ENCODE data around the gene RREB1. TPM values are rescaled to one million over a fixed set of nuclear protein-coding genes. Genes with fewer than 3 reads are reported as not detected.

RREB1 gene
- total and polyA plus RNA-seq, 2 of the 4 experiments (the other 2 are of a cell fraction), result 8.4 to 14.5 TPM

DNA sequence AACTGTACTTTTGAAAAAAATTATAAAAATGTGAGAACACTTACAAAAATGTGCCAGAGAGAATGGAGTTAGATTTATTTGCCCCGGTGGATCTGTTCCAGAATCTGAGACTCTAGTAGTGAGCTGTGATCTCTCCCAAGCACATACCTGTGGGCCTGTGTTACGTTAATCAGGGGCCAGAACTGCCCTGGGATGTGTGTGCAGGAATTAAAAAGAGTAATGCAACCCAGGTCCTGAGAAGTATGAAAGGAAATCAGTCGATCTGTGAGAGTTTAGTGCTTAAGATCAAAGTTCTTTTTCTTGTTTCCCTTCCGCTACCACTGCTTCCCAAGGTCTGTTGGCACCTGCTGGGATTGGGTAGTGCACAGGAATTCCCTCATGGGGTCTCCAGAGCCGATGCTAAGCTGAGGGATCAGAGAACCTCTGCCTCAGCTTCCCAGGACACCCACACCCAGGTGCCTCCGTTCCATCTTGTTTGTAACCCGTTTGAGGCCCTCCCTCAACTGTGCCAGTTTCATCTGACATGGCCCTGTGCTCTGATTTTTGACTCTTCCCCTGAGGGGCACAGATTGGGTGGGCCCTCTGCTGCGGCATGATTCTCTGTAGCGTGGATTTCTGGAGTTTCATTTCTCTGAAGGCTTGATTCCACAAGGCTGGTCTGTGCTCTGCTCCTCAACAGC, 87.7 kb downstream of the RREB1 start:
- Histone ChIP-seq H2BK15ac (ENCODE audit: low read depth, low read length) (no peak overlapping the region), H3K9ac (ENCODE audit: low read depth, low read length) (no peak overlapping the region), H2AFZ (replicated peaks; ENCODE audit: low read length, poor library complexity) (no peak overlapping the region), H3K4me1 (ENCODE audit: control insufficient read depth, insufficient read depth, low read length) (no peaks in the 10 kb centered on the region), H3K9me1 (ENCODE audit: insufficient read depth, low read length) (peaks cover 8% of the 10 kb centered on the region), H3K56ac (ENCODE audit: extremely low read depth, insufficient read depth, low read length) (no peak overlapping the region), H3K4me3 (ENCODE audit: insufficient read depth, low read depth, low read length) (no peak overlapping the region), H3K79me1 (ENCODE audit: low read depth in 1 of 2, low read length in 2 of 2) (peaks cover 15 to 49% of the 10 kb centered on the region in 2 experiments), H4K8ac (ENCODE audit: low read depth in 2 of 2, low read length in 2 of 2) (0 out of 4 replicates have a peak overlapping the region, but pooled peaks of 1 of the 2 experiments have one; percentile 13), H2BK120ac (ENCODE audit: low read depth, low read length) (no peak overlapping the region), H3K4ac (ENCODE audit: low read depth, low read length) (no peak overlapping the region), H2BK5ac (ENCODE audit: low read depth, low read length, poor library complexity, severe bottlenecking) (no peak overlapping the region), H3K27me3 (ENCODE audit: control insufficient read depth, insufficient read depth, low read length) (no peaks in the 10 kb centered on the region), H3K27ac (ENCODE audit: insufficient read depth, low read length) (no peak overlapping the region), H3K9me3 (ENCODE audit: control insufficient read depth, insufficient read depth, low read length) (no peaks in the 10 kb centered on the region), H2AK5ac (ENCODE audit: low read depth, low read length) (no peak overlapping the region), H3K4me2 (ENCODE audit: low read depth, low read length) (no peak overlapping the region), H3K36me3 (ENCODE audit: control insufficient read depth, insufficient read depth, low read length) (peaks cover 23% of the 10 kb centered on the region), H3K23ac (ENCODE audit: low read depth, low read length) (no peak overlapping the region; the same call in 1 of the 2 replicates), H3K18ac (ENCODE audit: low read depth, low read length) (no peak overlapping the region), H4K91ac (ENCODE audit: insufficient read depth, low read depth, low read length) (no peak overlapping the region), H4K5ac (ENCODE audit: low read depth, low read length) (no peak overlapping the region), H4K20me1 (ENCODE audit: insufficient read depth, low read length) (0 out of 2 replicates have a peak, but pooled peaks cover 6% of the 10 kb centered on the region), H2BK20ac (ENCODE audit: low read depth, low read length) (no peak overlapping the region), H3K14ac (replicated peaks; ENCODE audit: low read depth, low read length) (no peak overlapping the region), H2AK9ac (replicated peaks; ENCODE audit: low read depth, low read length, poor library complexity) (peak overlapping the region; percentile 9)
- BruUV-seq (replicated peaks), result no TSS peak
- dilution Hi-C loops (cut with HindIII; ENCODE audit: low sequenced_read_pairs, unreplicated experiment) (no loop called here), in situ Hi-C loops (cut with MboI; ENCODE audit: low sequenced_read_pairs) (no loop called here), intact Hi-C loops (cut with micrococcal nuclease) (no loop called here)
- no peak for DNase-seq
- ChIA-PET CTCF (no interaction called here), POLR2A (ENCODE audit: unreplicated experiment) (no interaction called here)
- 50% methylated on average over 2 of the region's 9 CpGs; no CpG with 5 or more reads in 1 of the 2 experiments for WGBS, 2 experiments (ENCODE audit: extremely low coverage in 2 of 2, insufficient read length in 1 of 2)
- TF ChIP-seq FOS (IDR thresholded peaks at IDR 0.05; ENCODE audit: low read depth, low read length) (no peak), MAZ (IDR thresholded peaks at IDR 0.05; ENCODE audit: borderline replicate concordance, low read depth, low read length) (no peak)
- ATAC-seq (ENCODE audit: low read depth), result no peak
